ENCODE results near the gene NFYC.
A peak's percentile ranks its signal among the peaks of the same experiment; 100 is the strongest.

The NFYC gene

GRCh38 chr1:40691538-40692428 is at the start of gene NFYC:
NFYC (plus strand) TSS chr1:40691704; CDS start chr1:40738844, 47,140 bp downstream.
- peak; percentile 86 for DNase-seq (ENCODE audit: low read depth)

- no peak for DNase-seq (ENCODE audit: low read depth)
Measured at GRCh38 chr1:40645118-40645680, 46.3 kb upstream of the NFYC start.

- no peak for DNase-seq (ENCODE audit: low read depth)
Measured at GRCh38 chr1:40646315-40646714, 45.2 kb upstream of the NFYC start.

- no peak for DNase-seq (ENCODE audit: low read depth)
Measured at GRCh38 chr1:40648200-40648599, 43.3 kb upstream of the NFYC start.

- DNase-seq (ENCODE audit: low read depth), result no peak
Measured at GRCh38 chr1:40648928-40649591, 42.4 kb upstream of the NFYC start.

GRCh38 chr1:40649592-40649930 is 41.9 kb upstream of the NFYC start:
- DNase-seq (ENCODE audit: low read depth), result no peak

GRCh38 chr1:40650075-40650474 is 41.4 kb upstream of the NFYC start:
- DNase-seq (ENCODE audit: low read depth), result no peak

GRCh38 chr1:40651138-40651857 is 40.2 kb upstream of the NFYC start:
- no peak for DNase-seq (ENCODE audit: low read depth)

- DNase-seq (ENCODE audit: low read depth), result no peak
Measured at GRCh38 chr1:40652468-40652867, 39.0 kb upstream of the NFYC start.

- no peak for DNase-seq (ENCODE audit: low read depth)
Measured at GRCh38 chr1:40652979-40653378, 38.5 kb upstream of the NFYC start.

GRCh38 chr1:40653851-40654537 is 37.5 kb upstream of the NFYC start:
- DNase-seq (ENCODE audit: low read depth), result no peak

GRCh38 chr1:40657046-40657445 is 34.5 kb upstream of the NFYC start:
- DNase-seq (ENCODE audit: low read depth), result no peak

- no peak for DNase-seq (ENCODE audit: low read depth)
Measured at GRCh38 chr1:40658751-40659648, 32.5 kb upstream of the NFYC start.

GRCh38 chr1:40659649-40659947 is 31.9 kb upstream of the NFYC start:
- DNase-seq (ENCODE audit: low read depth), result no peak

GRCh38 chr1:40661678-40662077 is 29.8 kb upstream of the NFYC start:
- DNase-seq (ENCODE audit: low read depth), result no peak

GRCh38 chr1:40662151-40662550 is 29.4 kb upstream of the NFYC start:
- DNase-seq (ENCODE audit: low read depth), result no peak

GRCh38 chr1:40662864-40663263 is 28.6 kb upstream of the NFYC start:
- DNase-seq (ENCODE audit: low read depth), result no peak

- DNase-seq (ENCODE audit: low read depth), result no peak
Measured at GRCh38 chr1:40663324-40664166, 28.0 kb upstream of the NFYC start.

GRCh38 chr1:40664167-40664537 is 27.4 kb upstream of the NFYC start:
- DNase-seq (ENCODE audit: low read depth), result no peak

- DNase-seq (ENCODE audit: low read depth), result no peak
Measured at GRCh38 chr1:40664791-40665190, 26.7 kb upstream of the NFYC start.
